RPMI7951 (cell line): ENCODE data around the gene TMEM178A. TPM values are rescaled to one million over a fixed set of nuclear protein-coding genes. Genes with fewer than 3 reads are reported as not detected.
"Not testable (repeated sequence)": the region's sequence is repeated elsewhere in the genome, so short reads cannot be mapped to it uniquely, and the experiment has no call there.

ENCODE experiments used
- DNase-seq: peaks from one replicate; pipeline ENCODE4 v3.0.0-alpha.2; 2012; ENCODE audit warnings: low read depth
- total RNA-seq: library from RNA; depleted of rRNA; stranded (reverse); fragments of >200 nt; shearing (Covaris generic); gene quantifications from 2 replicates; pipeline ENCODE4 v1.2.3, GENCODE V29; 2014

The TMEM178A gene
- total RNA-seq, 1 experiment from 2014 or later = not detected

GRCh38 chr2:39648580-39648979 is 17.1 kb upstream of the TMEM178A start:
- no peak for DNase-seq

GRCh38 chr2:39649511-39649910 is 16.2 kb upstream of the TMEM178A start:
- DNase-seq = no peak

GRCh38 chr2:39650468-39650867 is 15.2 kb upstream of the TMEM178A start:
- DNase-seq = no peak

- not testable (repeated sequence) for DNase-seq
These were observed 9.5 kb upstream of the TMEM178A start for GRCh38 chr2:39656215-39656614.

- no peak for DNase-seq
These were observed 8.3 kb upstream of the TMEM178A start for GRCh38 chr2:39657287-39657937.

GRCh38 chr2:39658371-39658770 is 7.3 kb upstream of the TMEM178A start:
- DNase-seq = no peak

- no peak for DNase-seq
These were observed 5.7 kb upstream of the TMEM178A start for GRCh38 chr2:39659765-39660611.

GRCh38 chr2:39660612-39661236 is 5.0 kb upstream of the TMEM178A start:
- DNase-seq = peak; percentile 51

GRCh38 chr2:39661826-39662225 is 3.9 kb upstream of the TMEM178A start:
- no peak for DNase-seq

GRCh38 chr2:39663187-39663930 is 2.4 kb upstream of the TMEM178A start:
- DNase-seq = no peak

- no peak for DNase-seq
These were observed 1.4 kb upstream of the TMEM178A start for GRCh38 chr2:39664232-39664887.

- no peak for DNase-seq
These were observed 677 bp upstream of the TMEM178A start for GRCh38 chr2:39664888-39665591.

GRCh38 chr2:39666491-39667101 is 879 bp downstream of the TMEM178A start:
- DNase-seq = no peak

- DNase-seq = no peak
These were observed 1.6 kb downstream of the TMEM178A start for GRCh38 chr2:39667104-39667885.

GRCh38 chr2:39667886-39668276 is 2.2 kb downstream of the TMEM178A start:
- no peak for DNase-seq

GRCh38 chr2:39668576-39669080 is 2.9 kb downstream of the TMEM178A start:
- no peak for DNase-seq

GRCh38 chr2:39671604-39672003 is 5.9 kb downstream of the TMEM178A start:
- DNase-seq = no peak

- DNase-seq = no peak
These were observed 7.3 kb downstream of the TMEM178A start for GRCh38 chr2:39673018-39673417.

GRCh38 chr2:39676342-39676741 is 10.6 kb downstream of the TMEM178A start:
- no peak for DNase-seq
